Measurements from ENCODE around the gene CHCHD6. TPM values are rescaled to one million over a fixed set of nuclear protein-coding genes. Genes with fewer than 3 reads are reported as not detected.

The CHCHD6 gene
- total RNA-seq, 1 experiment from 2014 or later, result 36.3 TPM

- H3K27ac ChIP-seq (ENCODE audit: low read depth, low read length), result no peak overlapping the region
- DNase-seq (ENCODE audit: low read depth, low spot score), result no peak
- no peaks in the 10 kb centered on the region for H3K9me3 ChIP-seq (ENCODE audit: control insufficient read depth in 1 of 2, insufficient read depth in 1 of 2, low read depth in 1 of 2, low read length in 2 of 2)
- no peaks in the 10 kb centered on the region for H3K9me2 ChIP-seq (ENCODE audit: insufficient read depth)
- H4K20me1 ChIP-seq (ENCODE audit: insufficient read depth), result no peaks in the 10 kb centered on the region
- CTCF ChIA-PET, result no interaction called here
- intact Hi-C loops (cut with micrococcal nuclease), result no loop called here
- H3K79me2 ChIP-seq (ENCODE audit: insufficient read depth, low read length), result no peaks in the 10 kb centered on the region
- no peaks in the 10 kb centered on the region for H3K27me3 ChIP-seq (ENCODE audit: insufficient read depth, low read length)
- H3K36me3 ChIP-seq (ENCODE audit: control insufficient read depth in 1 of 2, insufficient read depth in 2 of 2, low read length in 2 of 2), result no peaks in the 10 kb centered on the region
- no peak overlapping the region for H3K4me2 ChIP-seq (ENCODE audit: low read length)
- BruUV-seq (replicated peaks), result no TSS peak
- H3K4me3 ChIP-seq (replicated peaks in 1 of 2; ENCODE audit: low read depth in 1 of 2, low read length in 2 of 2), result no peak overlapping the region
- POLR2A ChIA-PET, result no interaction called here
- no peaks in the 10 kb centered on the region for H3K4me1 ChIP-seq (ENCODE audit: control insufficient read depth in 1 of 2, insufficient read depth in 2 of 2, low read length in 2 of 2)
- TF ChIP-seq, protein P1, sequence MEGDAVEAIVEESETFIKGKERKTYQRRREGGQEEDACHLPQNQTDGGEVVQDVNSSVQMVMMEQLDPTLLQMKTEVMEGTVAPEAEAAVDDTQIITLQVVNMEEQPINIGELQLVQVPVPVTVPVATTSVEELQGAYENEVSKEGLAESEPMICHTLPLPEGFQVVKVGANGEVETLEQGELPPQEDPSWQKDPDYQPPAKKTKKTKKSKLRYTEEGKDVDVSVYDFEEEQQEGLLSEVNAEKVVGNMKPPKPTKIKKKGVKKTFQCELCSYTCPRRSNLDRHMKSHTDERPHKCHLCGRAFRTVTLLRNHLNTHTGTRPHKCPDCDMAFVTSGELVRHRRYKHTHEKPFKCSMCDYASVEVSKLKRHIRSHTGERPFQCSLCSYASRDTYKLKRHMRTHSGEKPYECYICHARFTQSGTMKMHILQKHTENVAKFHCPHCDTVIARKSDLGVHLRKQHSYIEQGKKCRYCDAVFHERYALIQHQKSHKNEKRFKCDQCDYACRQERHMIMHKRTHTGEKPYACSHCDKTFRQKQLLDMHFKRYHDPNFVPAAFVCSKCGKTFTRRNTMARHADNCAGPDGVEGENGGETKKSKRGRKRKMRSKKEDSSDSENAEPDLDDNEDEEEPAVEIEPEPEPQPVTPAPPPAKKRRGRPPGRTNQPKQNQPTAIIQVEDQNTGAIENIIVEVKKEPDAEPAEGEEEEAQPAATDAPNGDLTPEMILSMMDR (IDR thresholded peaks at IDR 0.05 in 2 of 3, conservative IDR thresholded peaks at IDR 0.05 in 1 of 3; ENCODE audit: borderline replicate concordance in 1 of 3, insufficient read depth in 1 of 3, low read depth in 2 of 3, low read length in 2 of 3), result no peak
- TF ChIP-seq JUND (IDR thresholded peaks at IDR 0.05) (no peak), TCF7L2 (IDR thresholded peaks at IDR 0.05; ENCODE audit: borderline replicate concordance, extremely low read depth, insufficient read depth, insufficient read length) (no peak), MAX (IDR thresholded peaks at IDR 0.05) (no peak), ELF1 (IDR thresholded peaks at IDR 0.05; ENCODE audit: borderline replicate concordance, low read depth) (no peak), CBX3 (IDR thresholded peaks at IDR 0.05; ENCODE audit: low read depth) (no peak), YY1 (IDR thresholded peaks at IDR 0.05; ENCODE audit: extremely low read depth, insufficient replicate concordance, low read depth, low read length) (no peak), CEBPB (IDR thresholded peaks at IDR 0.05; ENCODE audit: low read depth) (no peak), EZH2 (IDR thresholded peaks at IDR 0.05) (no peak)
- ATAC-seq, result peak; percentile 36; the same call in 1 of the 2 replicates
- no peak overlapping the region for H3K9ac ChIP-seq (ENCODE audit: low read length)
- H2AFZ ChIP-seq (ENCODE audit: low read depth, low read length, poor library complexity, severe bottlenecking), result no peak overlapping the region
- RAD21 ChIA-PET (ENCODE audit: low non-redundant PET in 1 of 2, low total read pairs in 2 of 2, uncharacterized antibody in 2 of 2, unreplicated experiment in 2 of 2), result no interaction called here
Observed at GRCh38 chr3:126685021-126685420, 19.0 kb upstream of the CHCHD6 start.

Measured in HCT116 (cell line).